HG02571 (cell line): ENCODE results near the gene DDX59.

Source experiments
- ATAC-seq: cut with Tn5 transposase; IDR thresholded peaks from one replicate; pipeline ENCODE4 v1.9.1; 2021; ENCODE audit warnings: mild to moderate bottlenecking, moderate library complexity; ENCODE audit not compliant: unreplicated experiment

Gene DDX59

GRCh38 chr1:200671235-200671786, 1.6 kb upstream of the DDX59 start:
- ATAC-seq = no peak

GRCh38 chr1:200670242-200671118, 773 bp upstream of the DDX59 start:
- peak; percentile 23 for ATAC-seq

- ATAC-seq = no peak
These were observed 993 bp downstream of the DDX59 start for GRCh38 chr1:200668514-200669313.

DNA sequence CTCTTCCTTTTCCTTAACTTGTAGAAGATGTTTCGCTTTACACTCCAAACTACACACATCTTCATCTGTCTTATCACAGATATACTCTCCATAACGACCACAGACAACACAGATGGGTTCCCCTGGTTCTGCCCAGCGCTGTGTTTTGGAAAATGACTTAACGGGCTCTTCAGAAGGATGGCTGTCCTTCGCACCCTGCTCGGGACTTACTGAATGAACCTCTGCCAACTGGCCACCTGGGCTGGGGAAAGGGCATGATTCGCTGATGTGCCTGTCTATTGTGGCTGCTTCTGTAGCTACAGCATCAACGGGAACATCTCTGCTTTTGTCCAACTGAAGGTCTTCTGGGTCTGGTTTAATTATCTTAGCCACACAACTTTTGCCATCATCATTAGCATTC, 3.4 kb downstream of the DDX59 start:
- ATAC-seq = no peak

- ATAC-seq = no peak
These were observed 3.8 kb downstream of the DDX59 start for GRCh38 chr1:200665861-200666260.

DNA sequence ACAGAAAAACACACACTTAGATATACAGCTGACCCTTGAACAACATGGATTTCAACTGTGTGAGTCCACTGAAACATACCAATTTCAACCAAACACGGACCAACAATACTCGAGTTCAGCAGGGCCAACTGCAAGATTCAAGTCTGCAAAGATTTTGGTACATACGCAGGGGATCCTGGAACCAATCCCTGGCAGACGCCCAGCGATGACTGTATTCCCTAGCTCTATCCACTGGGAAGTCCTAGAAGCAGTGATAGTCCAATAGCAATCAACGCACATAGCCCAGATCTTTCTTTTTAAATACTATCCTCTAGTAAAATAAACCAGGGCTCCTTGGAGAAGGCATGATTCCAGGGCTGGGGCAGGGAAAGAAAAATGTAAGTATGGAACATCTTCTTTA, 9.0 kb downstream of the DDX59 start:
- no peak for ATAC-seq

DNA sequence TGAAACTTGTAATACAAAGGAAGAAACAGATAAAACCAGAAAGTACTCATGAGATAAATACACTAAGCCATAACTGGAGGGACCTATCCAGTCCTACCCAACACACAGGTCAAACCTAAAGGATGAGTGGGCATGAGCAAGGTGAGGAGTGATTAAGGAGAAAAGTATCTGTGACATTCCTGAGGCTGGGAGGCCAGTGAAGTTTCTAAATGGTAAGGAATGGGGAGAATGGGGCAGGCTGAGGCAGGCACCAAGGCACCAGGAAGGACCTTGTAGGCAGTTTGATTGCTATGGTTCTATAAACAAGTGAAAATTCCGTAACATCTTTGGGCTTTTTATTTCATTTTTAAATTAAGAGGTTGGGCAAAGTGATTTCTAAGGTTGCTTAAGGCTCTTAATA, 10.4 kb downstream of the DDX59 start:
- no peak for ATAC-seq

GRCh38 chr1:200658037-200658818, 11.5 kb downstream of the DDX59 start:
- no peak for ATAC-seq

DNA sequence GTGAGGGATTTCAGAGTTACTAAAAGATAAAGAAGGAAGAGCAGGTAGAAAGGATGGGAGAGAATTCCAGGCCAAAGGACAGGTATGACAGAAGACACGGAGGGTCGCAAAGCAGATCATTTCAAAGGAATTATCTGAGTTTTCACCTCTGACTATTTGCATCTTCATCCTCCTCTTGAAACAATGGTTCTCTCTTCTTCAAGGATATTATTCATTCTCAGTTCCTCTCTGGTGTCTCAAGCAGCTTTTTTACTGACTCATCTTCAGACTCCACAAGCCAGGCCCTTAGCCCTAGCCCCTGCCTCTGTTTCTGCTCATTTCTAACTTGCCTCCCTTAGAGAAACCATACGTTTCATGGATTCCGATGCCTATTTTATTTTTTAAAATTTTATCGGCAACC, 15.0 kb downstream of the DDX59 start:
- peak; percentile 91 for ATAC-seq

DNA sequence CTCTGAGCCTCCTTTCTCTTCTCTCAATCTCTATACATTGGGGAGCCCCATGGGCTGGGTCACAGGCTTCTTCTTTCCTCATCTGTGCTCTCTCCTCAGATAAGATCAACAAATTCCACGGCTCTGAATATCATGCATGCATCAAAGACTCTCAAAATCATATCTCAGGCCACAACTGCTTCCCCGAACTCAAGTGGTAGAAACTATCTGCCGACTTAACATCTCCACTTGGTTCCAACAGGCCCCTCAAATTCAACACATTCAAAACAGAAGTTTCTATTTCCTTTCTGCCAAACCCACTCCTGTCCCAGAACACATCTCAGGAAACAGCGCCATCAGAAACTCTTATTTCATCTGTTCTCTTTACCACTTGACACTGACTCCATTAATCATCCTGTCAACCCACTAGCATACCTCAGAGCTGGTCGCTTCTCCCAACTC, 16.7 kb downstream of the DDX59 start:
- ATAC-seq = no peak

GRCh38 chr1:200652378-200652777, 17.3 kb downstream of the DDX59 start:
- no peak for ATAC-seq

GRCh38 chr1:200646515-200646914, 23.2 kb downstream of the DDX59 start:
- no peak for ATAC-seq

DNA sequence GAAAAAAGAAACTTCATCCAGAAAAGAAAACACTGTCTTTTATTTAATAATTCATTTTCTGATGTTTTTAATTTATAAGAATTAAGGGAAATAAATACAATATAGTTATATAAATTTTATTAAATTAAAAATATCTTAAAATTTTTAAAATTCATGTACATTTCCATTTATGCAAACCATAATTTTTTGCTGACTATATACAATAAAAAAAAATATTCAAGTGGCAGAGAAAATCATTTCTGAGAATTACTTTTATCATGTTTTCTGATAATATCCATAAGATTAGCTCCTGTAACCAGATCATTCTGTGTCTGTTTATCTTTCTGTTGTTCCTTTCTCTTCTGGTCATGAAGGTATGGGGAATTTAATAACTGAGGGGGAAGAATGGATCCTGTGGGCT, 25.7 kb downstream of the DDX59 start:
- ATAC-seq = no peak

GRCh38 chr1:200642481-200642880, 27.2 kb downstream of the DDX59 start:
- no peak for ATAC-seq

DNA sequence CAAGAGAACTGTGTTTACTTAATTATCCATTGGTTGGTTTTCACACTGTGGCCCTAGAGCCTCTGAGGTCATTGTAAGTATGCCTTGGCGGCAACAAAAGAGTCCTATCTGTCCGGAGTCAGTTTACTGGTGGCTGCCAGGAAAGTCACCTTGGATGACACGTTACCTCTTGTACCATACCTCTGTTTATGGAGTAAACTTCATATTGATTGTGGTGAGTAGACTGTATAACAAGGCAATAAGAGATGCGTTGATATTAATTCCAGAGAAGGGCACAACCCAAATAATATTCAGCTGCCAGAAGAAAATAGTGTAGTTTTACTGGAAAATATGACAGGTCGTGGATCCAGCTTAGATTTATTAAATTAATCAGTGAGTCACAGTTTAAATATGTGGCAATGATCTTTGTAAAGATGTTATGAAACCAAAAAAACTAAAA, 28.7 kb downstream of the DDX59 start:
- no peak for ATAC-seq

- no peak for ATAC-seq
These were observed 29.2 kb downstream of the DDX59 start for GRCh38 chr1:200640373-200640962.

- no peak for ATAC-seq
These were observed 31.6 kb downstream of the DDX59 start for GRCh38 chr1:200638073-200638472.

- no peak for ATAC-seq
These were observed 33.0 kb downstream of the DDX59 start for GRCh38 chr1:200636681-200637080.

- ATAC-seq = no peak
These were observed 35.2 kb downstream of the DDX59 start for GRCh38 chr1:200634261-200635122.

DNA sequence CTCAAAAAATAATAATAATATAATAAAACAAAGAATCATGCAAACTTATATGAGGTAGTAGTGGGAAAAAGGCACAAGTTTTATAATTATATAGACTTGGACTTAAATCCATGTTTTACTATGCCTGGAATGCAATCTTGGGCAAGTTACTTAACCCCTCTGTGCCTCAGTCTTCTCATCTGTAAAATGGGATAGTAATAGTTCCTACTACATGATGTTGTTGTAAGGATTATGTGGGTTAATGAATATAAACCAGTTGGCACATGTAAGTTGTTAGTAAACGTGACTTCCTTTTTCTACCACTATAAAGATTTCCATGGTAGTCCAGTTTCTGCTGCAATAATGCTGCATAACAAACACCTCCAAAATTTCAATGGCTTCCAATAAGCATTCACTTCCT, 38.3 kb downstream of the DDX59 start:
- ATAC-seq = no peak
